SK-N-SH (cell line): ENCODE data around the gene PCED1A. TPM values are rescaled to one million over a fixed set of nuclear protein-coding genes. Genes with fewer than 3 reads are reported as not detected.

Experiments used
- CTCF ChIA-PET: fragments of 300-600, 350-600 bp; formaldehyde crosslinking; extraction: SDS; loops from one replicate; lab custom pipeline; 2021; lab: Yijun Ruan, JAX
- POLR2A ChIA-PET: fragments of 350-600 bp; sonication (Branson Sonifier 250); formaldehyde crosslinking; extraction: SDS; loops from one replicate; lab custom pipeline; 2020; ENCODE audit warnings: antibody characterized with exemption, inconsistent platforms; lab: Yijun Ruan, JAX
- DNase-seq: peaks from one replicate; pipeline ENCODE4 v3.0.0; 2012
- H2AFZ ChIP-seq: fragments of 200-600 bp; sonication (generic); 2 replicates; pipeline ENCODE4 v1.8.1; 2016; ENCODE audit warnings: antibody characterized with exemption, mild to moderate bottlenecking, low read depth
- H3F3A ChIP-seq: fragments of 200-600 bp; sonication (generic); replicated peaks from 2 replicates; pipeline ENCODE3; 2016; ENCODE audit warnings: antibody characterized with exemption, mild to moderate bottlenecking; ENCODE audit not compliant: insufficient read depth
- H3K27ac ChIP-seq, 2 experiments: fragments of 200-500 bp in 1 of 2; fragments of 200-600 bp in 1 of 2; sonication (Bioruptor generic) in 1 of 2; sonication (generic), shearing (Covaris generic) in 1 of 2; 2 replicates each; pipeline versions ENCODE4 v1.5.1 to v1.6.1; 2014 to 2016; ENCODE audit warnings: low read depth in 2 of 2, inconsistent platforms in 1 of 2, low read length in 1 of 2, mild to moderate bottlenecking in 1 of 2, mixed read lengths in 1 of 2
- H3K27me3 ChIP-seq: fragments of 200-600 bp; sonication (generic), shearing (Covaris generic); 2 replicates; pipeline ENCODE4 v1.6.1; 2016; ENCODE audit warnings: mixed run types; ENCODE audit not compliant: insufficient read depth
- H3K36me3 ChIP-seq, 2 experiments: fragments of 200-500 bp in 1 of 2; fragments of 200-600 bp in 1 of 2; sonication (Bioruptor generic) in 1 of 2; sonication (generic) in 1 of 2; replicated peaks in 1 of 2; 2 replicates each; pipeline versions ENCODE3 to v1.5.1; 2014 to 2016; ENCODE audit warnings: low read length in 1 of 2, mild to moderate bottlenecking in 1 of 2; ENCODE audit not compliant: insufficient read depth in 2 of 2, control insufficient read depth in 1 of 2
- H3K4me1 ChIP-seq, 2 experiments: fragments of 200-500 bp in 1 of 2; fragments of 200-600 bp in 1 of 2; sonication (Bioruptor generic) in 1 of 2; sonication (generic), shearing (Covaris generic) in 1 of 2; 2 replicates each; pipeline versions ENCODE4 v1.5.1 to v1.6.1; 2014 to 2016; ENCODE audit warnings: low read depth in 1 of 2, low read length in 1 of 2, mixed run types in 1 of 2; ENCODE audit not compliant: insufficient read depth in 2 of 2, control insufficient read depth in 1 of 2
- H3K4me2 ChIP-seq: fragments of 200-600 bp; sonication (generic), shearing (Covaris generic); 2 replicates; pipeline ENCODE4 v1.6.1; 2017; ENCODE audit warnings: mixed run types
- H3K4me3 ChIP-seq, 2 experiments: fragments of 200-500 bp in 1 of 2; fragments of 200-600 bp in 1 of 2; sonication (Bioruptor generic) in 1 of 2; sonication (generic), shearing (Covaris generic) in 1 of 2; 2 replicates each; pipeline versions ENCODE4 v1.5.1 to v1.8.1; 2014 to 2016; ENCODE audit warnings: low read depth in 2 of 2, inconsistent platforms in 1 of 2, low read length in 1 of 2, mild to moderate bottlenecking in 1 of 2, mixed read lengths in 1 of 2, moderate library complexity in 1 of 2
- H3K79me2 ChIP-seq: fragments of 200-600 bp; sonication (generic); 2 replicates; pipeline ENCODE4 v1.8.1; 2017; ENCODE audit warnings: mild to moderate bottlenecking; ENCODE audit not compliant: insufficient read depth
- H3K9ac ChIP-seq: fragments of 200-600 bp; sonication (generic); 2 replicates; pipeline ENCODE4 v1.6.1; 2017; ENCODE audit warnings: mixed run types
- H3K9me2 ChIP-seq: fragments of 200-600 bp; sonication (generic); 2 replicates; pipeline ENCODE4 v1.6.1; 2017; ENCODE audit warnings: mixed run types
- H3K9me3 ChIP-seq: fragments of 200-600 bp; sonication (generic); 2 replicates; pipeline ENCODE4 v1.6.1; 2017; ENCODE audit warnings: mixed run types, mild to moderate bottlenecking, moderate library complexity
- H4K20me1 ChIP-seq: fragments of 200-600 bp; sonication (generic); 2 replicates; pipeline ENCODE4 v1.6.1; 2017; ENCODE audit warnings: mild to moderate bottlenecking, mixed run types; ENCODE audit not compliant: insufficient read depth
- CHD2 ChIP-seq: fragments of 150-350 bp; IDR thresholded peaks from 2 replicates; pipeline ENCODE4 v1.6.1; 2018; ENCODE audit warnings: low read length; ENCODE audit not compliant: partially characterized antibody
- FOSL2 ChIP-seq: IDR thresholded peaks from 2 replicates; pipeline ENCODE4 v1.4.0; 2012; ENCODE audit warnings: low read depth, mild to moderate bottlenecking, moderate library complexity, borderline replicate concordance
- FOXM1 ChIP-seq: IDR thresholded peaks from 2 replicates; pipeline ENCODE4 v1.4.0; 2012; ENCODE audit warnings: low read depth, mild to moderate bottlenecking
- GATA2 ChIP-seq: sonication (generic); formaldehyde crosslinking; IDR thresholded peaks from 2 replicates; pipeline ENCODE4 v1.5.0; 2020; ENCODE audit warnings: mild to moderate bottlenecking, missing genetic modification reagents
- MXI1 ChIP-seq: IDR thresholded peaks from 2 replicates; pipeline ENCODE4 v1.6.1; 2012; ENCODE audit warnings: mild to moderate bottlenecking, low read depth, low read length, improper control_type of control experiment
- NFIC ChIP-seq: IDR thresholded peaks from 2 replicates; pipeline ENCODE4 v1.4.0; 2012; ENCODE audit warnings: borderline replicate concordance
- NRF1 ChIP-seq: IDR thresholded peaks from 2 replicates; pipeline ENCODE4 v1.6.1; 2012; ENCODE audit warnings: low read depth, mild to moderate bottlenecking, low read length
- RAD21 ChIP-seq: IDR thresholded peaks from 2 replicates; pipeline ENCODE4 v1.6.1; 2012; ENCODE audit warnings: mild to moderate bottlenecking, low read length
- RCOR1 ChIP-seq: fragments of 150-350 bp; IDR thresholded peaks from 2 replicates; pipeline ENCODE4 v1.6.1; 2017; ENCODE audit warnings: antibody characterized with exemption, low read length
- RFX5 ChIP-seq: IDR thresholded peaks from 2 replicates; pipeline ENCODE4 v1.6.1; 2012; ENCODE audit warnings: mild to moderate bottlenecking, improper control_type of control experiment, low read length
- SMC3 ChIP-seq: IDR thresholded peaks from 2 replicates; pipeline ENCODE4 v1.6.1; 2012; ENCODE audit warnings: low read depth, low read length, improper control_type of control experiment
- TAF1 ChIP-seq: IDR thresholded peaks from 2 replicates; pipeline ENCODE4 v1.6.1; 2012; ENCODE audit warnings: low read depth, mild to moderate bottlenecking, low read length, moderate library complexity, borderline replicate concordance
- TEAD4 ChIP-seq: IDR thresholded peaks from 2 replicates; pipeline ENCODE4 v1.4.0; 2012; ENCODE audit warnings: mild to moderate bottlenecking, borderline replicate concordance; ENCODE audit not compliant: insufficient read depth
- WGBS: methylation state at CpG from one replicate; pipeline ENCODE4 v1.1.6; 2017; ENCODE audit warnings: low lambda C conversion rate; 5-methylcytosine and 5-hydroxymethylcytosine counted together
- polyA plus RNA-seq, 3 experiments: library from polyadenylated mRNA; depleted of rRNA; stranded (reverse); fragments of >200 nt; gene quantifications; 2 replicates each; pipeline ENCODE4 v1.2.3, GENCODE V29; 2012
- TF ChIP-seq, protein P1 (sequence below): IDR thresholded peaks from 2 replicates; pipeline ENCODE4 v1.4.0; 2012; ENCODE audit warnings: low read depth
- TF ChIP-seq, protein P2 (sequence below): IDR thresholded peaks from 2 replicates; pipeline ENCODE4 v1.4.0; 2012; ENCODE audit warnings: low read depth, borderline replicate concordance
- TF ChIP-seq, protein P3 (sequence below): IDR thresholded peaks from 2 replicates; pipeline ENCODE4; 2012

Gene PCED1A
- polyA plus RNA-seq, 1 of the 3 experiments (the other 2 are of a cell fraction), result 65.2 TPM

DNA sequence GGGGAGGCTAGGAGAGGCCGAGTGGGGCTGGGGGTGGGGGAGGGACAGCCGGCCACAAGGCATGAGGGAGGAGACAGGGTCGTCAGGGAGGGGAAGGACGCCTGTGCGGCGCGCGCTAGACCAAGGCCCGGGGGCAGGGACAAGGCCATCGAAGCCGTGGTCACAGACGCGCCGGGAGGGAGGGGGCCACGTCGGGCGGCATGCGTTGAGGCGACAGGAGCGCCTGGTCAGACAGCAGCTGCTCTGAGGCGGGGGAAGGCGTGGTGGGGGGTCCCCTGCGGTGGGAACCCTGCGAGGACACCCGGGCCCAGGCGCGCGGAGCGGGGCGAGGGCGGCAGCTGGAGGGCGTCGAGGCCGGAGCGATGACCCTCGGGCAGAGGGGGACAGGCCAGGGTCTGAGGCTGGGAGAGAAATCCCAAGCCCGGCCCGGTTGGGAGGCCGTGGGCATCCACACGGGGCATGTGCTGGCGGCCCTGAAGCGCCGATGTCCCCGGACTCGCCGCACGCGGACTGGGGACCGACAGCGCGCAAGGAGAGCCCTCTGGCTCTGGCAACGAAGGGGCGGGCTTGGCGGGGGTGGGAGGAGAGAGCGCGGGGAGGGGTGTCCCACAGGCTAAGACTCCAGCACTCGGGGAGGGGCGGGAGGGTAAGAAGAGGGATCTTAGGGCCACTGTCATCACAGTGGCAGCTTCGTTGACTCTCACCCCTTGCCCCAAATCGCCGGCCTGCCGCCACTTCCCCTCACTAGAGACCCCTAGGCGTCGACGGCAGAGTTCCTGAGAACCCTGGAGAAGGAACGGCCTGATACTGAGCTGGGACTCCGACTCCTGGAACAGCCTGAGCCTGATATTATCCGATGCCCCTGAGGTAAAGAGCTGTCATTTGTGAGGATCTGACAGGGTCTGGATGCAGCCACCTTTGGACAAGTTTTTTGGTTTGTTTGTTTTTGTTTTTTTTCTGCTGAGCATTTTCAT lies 19.3 kb downstream of the PCED1A start (continued):
- TF ChIP-seq MXI1, result no peak
- TF ChIP-seq CHD2, result no peak
- TF ChIP-seq TAF1, result no peak
- TF ChIP-seq RFX5, result no peak
- TF ChIP-seq, protein P1, sequence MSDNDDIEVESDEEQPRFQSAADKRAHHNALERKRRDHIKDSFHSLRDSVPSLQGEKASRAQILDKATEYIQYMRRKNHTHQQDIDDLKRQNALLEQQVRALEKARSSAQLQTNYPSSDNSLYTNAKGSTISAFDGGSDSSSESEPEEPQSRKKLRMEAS, result no peak
- TF ChIP-seq FOSL2, result no peak
- no peak for TF ChIP-seq RCOR1

DNA sequence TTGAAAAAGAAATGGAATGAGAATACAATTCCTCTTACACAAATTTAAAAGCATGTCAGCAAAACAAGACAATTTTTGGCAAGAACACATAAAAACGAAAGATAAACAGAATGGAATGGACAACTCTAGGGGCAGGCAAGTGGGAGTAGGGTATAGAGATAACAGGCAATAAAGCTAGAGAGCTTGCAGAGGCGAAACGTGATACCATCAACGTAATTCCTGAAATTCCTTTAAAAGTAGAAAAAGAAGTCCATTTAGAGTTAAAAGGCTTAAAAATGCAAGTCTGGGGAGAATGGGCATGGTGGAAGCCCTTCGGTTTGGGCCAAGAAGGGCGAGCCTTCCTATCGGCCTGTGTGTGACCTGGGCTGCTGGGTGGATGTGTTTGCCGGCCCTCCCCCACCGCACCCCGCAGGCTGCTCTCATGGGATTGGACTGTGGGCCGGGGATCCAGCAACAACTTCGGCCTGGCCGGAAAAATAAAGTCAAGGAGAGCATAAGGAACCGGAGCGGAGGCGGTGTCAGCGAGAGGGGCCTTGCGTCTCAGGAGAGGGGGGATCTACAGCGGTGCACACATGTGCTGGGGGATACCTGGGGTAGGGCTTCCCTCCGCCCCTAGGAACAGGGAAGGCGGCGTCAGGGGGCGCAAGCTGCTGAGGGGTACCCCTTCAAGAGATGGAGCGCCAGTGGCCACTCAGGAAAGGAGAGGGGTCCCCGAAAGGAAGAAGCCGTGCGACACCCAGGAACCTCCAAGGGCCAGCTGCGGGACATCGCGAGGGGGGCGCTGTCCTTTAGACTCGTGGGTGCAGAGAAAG lies 20.2 kb downstream of the PCED1A start:
- no peak for DNase-seq
- peaks cover 4 to 5% of the 10 kb centered on the region in 2 experiments; a peak in 2 of 4 replicates for H3K4me1 ChIP-seq
- CTCF ChIA-PET, result interaction anchor here (1.3 kb wide), 1 partner anchor 21 kb away, joined by 3 read pairs; no protein-coding TSS in a partner anchor
- H3K9me3 ChIP-seq, result no peaks in the 10 kb centered on the region
- H2AFZ ChIP-seq, result no peak overlapping the region
- H3F3A ChIP-seq, result peaks cover 2% of the 10 kb centered on the region
- H3K27ac ChIP-seq, result peak overlapping the region in 1 of 2 experiments; percentile 13; a peak in 2 of 4 replicates
- WGBS, result 77% methylated on average over 32 of the region's 32 CpGs
- peak; percentile 32; the same call in 1 of the 2 replicates for TF ChIP-seq NFIC
- no peak for TF ChIP-seq SMC3
- TF ChIP-seq, all 33 proteins: peak for 1
- no peaks in the 10 kb centered on the region for H4K20me1 ChIP-seq
- no peak overlapping the region for H3K4me3 ChIP-seq
- H3K27me3 ChIP-seq, result no peaks in the 10 kb centered on the region
- H3K36me3 ChIP-seq, result no peaks in the 10 kb centered on the region
- no peaks in the 10 kb centered on the region for H3K9me2 ChIP-seq
- POLR2A ChIA-PET, result no interaction called here
- no peaks in the 10 kb centered on the region for H3K79me2 ChIP-seq
- peak overlapping the region; percentile 55; the same call in 1 of the 2 replicates for H3K4me2 ChIP-seq
- H3K9ac ChIP-seq, result no peak overlapping the region

DNA sequence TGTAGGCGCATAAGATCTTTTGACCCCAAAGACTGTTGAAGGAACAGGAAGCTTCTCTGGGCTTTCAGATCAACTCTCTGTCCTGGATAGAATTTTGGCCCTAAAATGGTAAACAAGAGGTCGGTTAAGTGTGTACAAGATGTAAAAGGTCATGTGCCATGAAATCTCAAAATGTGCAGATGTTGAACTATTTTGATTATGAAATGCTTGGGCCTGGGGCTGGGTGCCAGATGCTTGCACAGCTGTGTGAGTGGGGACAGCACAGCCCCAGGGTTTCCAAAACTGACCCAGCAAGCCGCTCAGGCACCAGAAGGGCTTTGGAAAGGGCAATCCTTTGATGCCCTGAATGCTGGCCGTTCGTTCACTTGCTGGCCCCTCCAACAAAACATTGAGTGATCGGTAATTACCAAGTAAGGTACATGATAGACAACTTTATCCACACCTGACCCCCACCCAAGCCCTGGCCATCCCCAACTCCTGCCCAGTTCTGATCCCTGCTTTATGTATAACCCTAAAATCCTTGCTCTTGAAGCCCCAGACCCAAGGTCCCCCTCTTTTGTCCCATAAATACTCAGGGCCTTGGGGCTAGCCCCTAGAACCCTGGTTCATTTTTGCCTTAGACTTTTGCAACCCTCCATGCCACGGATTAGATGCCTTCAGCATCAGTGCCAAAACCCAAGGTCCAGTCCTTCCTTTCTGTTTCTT lies 22.4 kb downstream of the PCED1A start:
- WGBS, result 92% methylated on average over 7 of the region's 7 CpGs
- TF ChIP-seq TEAD4, result no peak
- no peak for TF ChIP-seq RAD21
- TF ChIP-seq GATA2, result no peak
- TF ChIP-seq NRF1, result no peak
- TF ChIP-seq FOXM1, result no peak
- TF ChIP-seq NFIC, result no peak
- TF ChIP-seq, protein P2, sequence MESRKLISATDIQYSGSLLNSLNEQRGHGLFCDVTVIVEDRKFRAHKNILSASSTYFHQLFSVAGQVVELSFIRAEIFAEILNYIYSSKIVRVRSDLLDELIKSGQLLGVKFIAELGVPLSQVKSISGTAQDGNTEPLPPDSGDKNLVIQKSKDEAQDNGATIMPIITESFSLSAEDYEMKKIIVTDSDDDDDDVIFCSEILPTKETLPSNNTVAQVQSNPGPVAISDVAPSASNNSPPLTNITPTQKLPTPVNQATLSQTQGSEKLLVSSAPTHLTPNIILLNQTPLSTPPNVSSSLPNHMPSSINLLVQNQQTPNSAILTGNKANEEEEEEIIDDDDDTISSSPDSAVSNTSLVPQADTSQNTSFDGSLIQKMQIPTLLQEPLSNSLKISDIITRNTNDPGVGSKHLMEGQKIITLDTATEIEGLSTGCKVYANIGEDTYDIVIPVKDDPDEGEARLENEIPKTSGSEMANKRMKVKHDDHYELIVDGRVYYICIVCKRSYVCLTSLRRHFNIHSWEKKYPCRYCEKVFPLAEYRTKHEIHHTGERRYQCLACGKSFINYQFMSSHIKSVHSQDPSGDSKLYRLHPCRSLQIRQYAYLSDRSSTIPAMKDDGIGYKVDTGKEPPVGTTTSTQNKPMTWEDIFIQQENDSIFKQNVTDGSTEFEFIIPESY, result no peak
- TF ChIP-seq, protein P3, sequence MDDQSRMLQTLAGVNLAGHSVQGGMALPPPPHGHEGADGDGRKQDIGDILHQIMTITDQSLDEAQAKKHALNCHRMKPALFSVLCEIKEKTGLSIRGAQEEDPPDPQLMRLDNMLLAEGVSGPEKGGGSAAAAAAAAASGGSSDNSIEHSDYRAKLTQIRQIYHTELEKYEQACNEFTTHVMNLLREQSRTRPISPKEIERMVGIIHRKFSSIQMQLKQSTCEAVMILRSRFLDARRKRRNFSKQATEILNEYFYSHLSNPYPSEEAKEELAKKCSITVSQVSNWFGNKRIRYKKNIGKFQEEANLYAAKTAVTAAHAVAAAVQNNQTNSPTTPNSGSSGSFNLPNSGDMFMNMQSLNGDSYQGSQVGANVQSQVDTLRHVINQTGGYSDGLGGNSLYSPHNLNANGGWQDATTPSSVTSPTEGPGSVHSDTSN, result no peak

More for the DNA sequence above, 22.4 kb downstream of the PCED1A start:
- Histone ChIP-seq H3K79me2 (no peaks in the 10 kb centered on the region), H3F3A (peaks cover 13% of the 10 kb centered on the region), H3K9me3 (no peaks in the 10 kb centered on the region), H3K9ac (no peak overlapping the region), H3K4me3 (no peak overlapping the region), H2AFZ (no peak overlapping the region), H4K20me1 (no peaks in the 10 kb centered on the region), H3K4me2 (no peak overlapping the region), H3K36me3 (no peaks in the 10 kb centered on the region), H3K27ac (no peak overlapping the region), H3K9me2 (no peaks in the 10 kb centered on the region), H3K27me3 (no peaks in the 10 kb centered on the region), H3K4me1 (peaks cover 14 to 18% of the 10 kb centered on the region in 2 experiments; a peak in 2 of 4 replicates)
- ChIA-PET POLR2A (no interaction called here), CTCF (no interaction called here)
- DNase-seq, result peak; percentile 9
